ENCODE measurements around the gene IGF2R.
"Not testable (repeated sequence)": the region's sequence is repeated elsewhere in the genome, so short reads cannot be mapped to it uniquely, and the experiment has no call there.

The IGF2R gene

GRCh38 chr6:159999240-159999671, 30.4 kb downstream of the IGF2R start:
- DNase-seq, result no peak

GRCh38 chr6:160000280-160000704, 31.4 kb downstream of the IGF2R start:
- DNase-seq, result no peak

- not testable (repeated sequence) for DNase-seq
Observed at GRCh38 chr6:160000893-160001427, 32.1 kb downstream of the IGF2R start.

- no peak for DNase-seq
Observed at GRCh38 chr6:160002882-160003281, 34.0 kb downstream of the IGF2R start.

GRCh38 chr6:160004018-160004417, 35.1 kb downstream of the IGF2R start:
- DNase-seq, result no peak

GRCh38 chr6:160004419-160005175, 35.7 kb downstream of the IGF2R start:
- no peak for DNase-seq

- no peak for DNase-seq
Observed at GRCh38 chr6:160005211-160005610, 36.3 kb downstream of the IGF2R start.

- no peak for DNase-seq
Observed at GRCh38 chr6:160005861-160006540, 37.1 kb downstream of the IGF2R start.

- DNase-seq, result no peak
Observed at GRCh38 chr6:160007145-160007544, 38.3 kb downstream of the IGF2R start.

GRCh38 chr6:160007611-160008010, 38.7 kb downstream of the IGF2R start:
- DNase-seq, result no peak

GRCh38 chr6:160010067-160010466, 41.2 kb downstream of the IGF2R start:
- no peak for DNase-seq

- no peak for DNase-seq
Observed at GRCh38 chr6:160013987-160014868, 45.3 kb downstream of the IGF2R start.

GRCh38 chr6:160014869-160015182, 45.9 kb downstream of the IGF2R start:
- DNase-seq, result no peak

- DNase-seq, result no peak
Observed at GRCh38 chr6:160015778-160016684, 47.1 kb downstream of the IGF2R start.

GRCh38 chr6:160022101-160022500, 53.2 kb downstream of the IGF2R start:
- DNase-seq, result no peak

- DNase-seq, result no peak
Observed at GRCh38 chr6:160022793-160023192, 53.9 kb downstream of the IGF2R start.

GRCh38 chr6:160024152-160024551, 55.3 kb downstream of the IGF2R start:
- no peak for DNase-seq

- DNase-seq, result no peak
Observed at GRCh38 chr6:160027076-160027475, 58.2 kb downstream of the IGF2R start.

- DNase-seq, result no peak
Observed at GRCh38 chr6:160027931-160028330, 59.0 kb downstream of the IGF2R start.

GRCh38 chr6:160028487-160029275, 59.8 kb downstream of the IGF2R start:
- DNase-seq, result no peak

GRCh38 chr6:160029525-160029924, 60.6 kb downstream of the IGF2R start:
- DNase-seq, result no peak
